Chondrocyte (in vitro differentiated cells): ENCODE results near the gene LDB2. TPM values are rescaled to one million over a fixed set of nuclear protein-coding genes. Genes with fewer than 3 reads are reported as not detected.

Experiments
- DNase-seq: peaks from one replicate; pipeline ENCODE4 v3.0.0; 2021; ENCODE audit warnings: mixed read lengths, low spot score
- H3K27ac Mint-ChIP-seq: one replicate; pipeline ENCODE4 v1.8.0; 2021; ENCODE audit warnings: mild to moderate bottlenecking, moderate library complexity, mixed read lengths; ENCODE audit not compliant: unreplicated experiment
- H3K27me3 Mint-ChIP-seq: 2 replicates; pipeline ENCODE4 v1.8.0; 2021; ENCODE audit warnings: low read depth, mixed read lengths
- H3K36me3 Mint-ChIP-seq: 2 replicates; pipeline ENCODE4 v1.8.0; 2021; ENCODE audit warnings: low read depth, mixed read lengths
- H3K4me1 Mint-ChIP-seq: 2 replicates; pipeline ENCODE4 v1.8.0; 2021; ENCODE audit warnings: low read depth, mild to moderate bottlenecking, mixed read lengths
- H3K4me3 Mint-ChIP-seq: one replicate; pipeline ENCODE4 v1.8.0; 2021; ENCODE audit warnings: mild to moderate bottlenecking, moderate library complexity, mixed read lengths; ENCODE audit not compliant: unreplicated experiment
- H3K9me3 Mint-ChIP-seq: 2 replicates; pipeline ENCODE4 v1.8.0; 2021; ENCODE audit warnings: low read depth, mixed read lengths
- total RNA-seq: library from RNA; stranded (reverse); gene quantifications from 3 replicates; pipeline ENCODE4 v1.2.1, GENCODE V29; 2021
- TF ChIP-seq, protein P1 (sequence below): fragments of 200-600 bp; sonication (generic); IDR thresholded peaks from 2 replicates; pipeline ENCODE4 v1.5.0; 2021; ENCODE audit warnings: antibody characterized with exemption, mild to moderate bottlenecking, moderate library complexity

LDB2 gene
- total RNA-seq, 1 donor from 2014 or later = 2.0 TPM

DNA sequence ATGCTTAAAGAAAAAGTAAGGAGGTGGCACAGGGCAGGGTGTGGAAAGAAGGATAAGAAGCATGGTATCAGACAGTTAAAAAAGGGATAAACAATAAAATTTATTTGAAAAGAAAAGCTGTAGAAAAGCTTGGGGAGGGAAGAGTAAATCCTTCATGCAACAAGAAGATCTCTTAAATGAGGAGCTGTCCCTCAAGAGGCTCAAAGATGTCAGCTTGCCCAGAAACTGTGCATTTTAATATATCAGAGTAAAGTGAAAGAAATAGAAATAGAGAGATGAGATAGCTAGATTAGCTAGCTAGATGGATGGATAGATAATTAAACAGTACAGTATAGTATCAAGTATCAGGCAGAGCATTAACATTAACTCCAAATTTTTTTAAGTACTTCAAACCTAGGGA, 170.3 kb downstream of the LDB2 start:
- Mint-ChIP-seq H3K9me3 (peaks cover 11% of the 10 kb centered on the region), H3K4me3 (no peak overlapping the region), H3K36me3 (no peaks in the 10 kb centered on the region), H3K27me3 (peaks cover 2% of the 10 kb centered on the region), H3K27ac (no peak overlapping the region), H3K4me1 (peaks cover 3% of the 10 kb centered on the region)
- TF ChIP-seq, protein P1, sequence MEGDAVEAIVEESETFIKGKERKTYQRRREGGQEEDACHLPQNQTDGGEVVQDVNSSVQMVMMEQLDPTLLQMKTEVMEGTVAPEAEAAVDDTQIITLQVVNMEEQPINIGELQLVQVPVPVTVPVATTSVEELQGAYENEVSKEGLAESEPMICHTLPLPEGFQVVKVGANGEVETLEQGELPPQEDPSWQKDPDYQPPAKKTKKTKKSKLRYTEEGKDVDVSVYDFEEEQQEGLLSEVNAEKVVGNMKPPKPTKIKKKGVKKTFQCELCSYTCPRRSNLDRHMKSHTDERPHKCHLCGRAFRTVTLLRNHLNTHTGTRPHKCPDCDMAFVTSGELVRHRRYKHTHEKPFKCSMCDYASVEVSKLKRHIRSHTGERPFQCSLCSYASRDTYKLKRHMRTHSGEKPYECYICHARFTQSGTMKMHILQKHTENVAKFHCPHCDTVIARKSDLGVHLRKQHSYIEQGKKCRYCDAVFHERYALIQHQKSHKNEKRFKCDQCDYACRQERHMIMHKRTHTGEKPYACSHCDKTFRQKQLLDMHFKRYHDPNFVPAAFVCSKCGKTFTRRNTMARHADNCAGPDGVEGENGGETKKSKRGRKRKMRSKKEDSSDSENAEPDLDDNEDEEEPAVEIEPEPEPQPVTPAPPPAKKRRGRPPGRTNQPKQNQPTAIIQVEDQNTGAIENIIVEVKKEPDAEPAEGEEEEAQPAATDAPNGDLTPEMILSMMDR = no peak
- DNase-seq = no peak

DNA sequence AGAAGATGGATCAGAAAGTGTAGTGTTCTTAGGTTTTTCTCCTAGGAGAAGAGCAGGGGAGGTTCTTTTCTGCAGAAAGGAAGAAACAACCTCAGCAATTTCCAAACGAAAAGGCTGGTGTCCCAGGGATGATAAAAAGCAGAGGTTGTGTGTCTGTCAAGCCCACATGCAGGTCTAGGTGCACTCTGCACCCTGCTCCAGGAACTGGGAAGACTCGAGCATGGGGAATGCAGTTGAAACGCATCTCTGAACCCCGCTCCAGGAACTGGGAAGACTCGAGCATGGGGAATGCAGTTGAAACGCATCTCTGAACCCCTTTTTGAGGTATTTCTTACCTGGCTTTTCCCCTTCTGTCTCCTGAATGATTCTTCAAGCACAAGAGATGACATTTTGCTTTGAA, 171.2 kb downstream of the LDB2 start:
- Mint-ChIP-seq H3K36me3 (no peaks in the 10 kb centered on the region), H3K4me3 (no peak overlapping the region), H3K27ac (no peak overlapping the region), H3K4me1 (peaks cover 3% of the 10 kb centered on the region), H3K27me3 (peaks cover 2% of the 10 kb centered on the region), H3K9me3 (peaks cover 11% of the 10 kb centered on the region)
- TF ChIP-seq, protein P1 = no peak
- DNase-seq = no peak

DNA sequence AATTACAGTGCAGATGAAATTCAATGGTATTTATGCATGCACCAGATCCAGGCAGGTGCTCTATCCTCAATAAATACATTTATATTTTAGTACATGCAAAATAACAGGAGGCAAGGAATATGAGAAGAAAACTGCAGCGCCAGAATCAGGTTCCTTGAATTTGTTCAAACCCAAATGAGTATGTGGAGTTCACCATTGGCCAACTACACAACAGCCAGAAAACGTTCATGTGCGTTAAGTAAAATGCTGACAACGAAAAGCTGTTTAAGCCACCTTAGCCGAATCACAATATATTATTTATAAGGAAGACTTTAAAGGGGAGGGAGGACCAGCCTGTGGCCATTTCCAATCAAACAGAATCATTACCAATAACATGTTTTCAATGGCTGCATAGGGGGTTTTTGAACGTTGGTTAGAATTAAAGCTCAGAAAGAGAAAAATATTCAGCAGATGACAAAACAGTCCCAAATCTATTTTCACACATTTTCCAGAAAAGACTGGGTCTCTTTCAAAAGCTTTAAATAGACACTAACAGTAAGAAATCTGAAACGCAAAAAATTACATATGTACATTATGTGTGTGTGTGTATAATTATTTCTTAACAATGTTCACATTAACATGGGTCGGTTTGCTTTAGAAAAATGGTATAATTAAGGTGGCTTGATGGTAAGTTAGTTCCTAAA, 171.9 kb downstream of the LDB2 start:
- H3K9me3 Mint-ChIP-seq = peaks cover 11% of the 10 kb centered on the region
- H3K36me3 Mint-ChIP-seq = no peaks in the 10 kb centered on the region
- H3K4me3 Mint-ChIP-seq = no peak overlapping the region
- peaks cover 5% of the 10 kb centered on the region for H3K4me1 Mint-ChIP-seq
- TF ChIP-seq, protein P1 = no peak
- no peak for DNase-seq
- H3K27ac Mint-ChIP-seq = no peak overlapping the region
- H3K27me3 Mint-ChIP-seq = peaks cover 2% of the 10 kb centered on the region

DNA sequence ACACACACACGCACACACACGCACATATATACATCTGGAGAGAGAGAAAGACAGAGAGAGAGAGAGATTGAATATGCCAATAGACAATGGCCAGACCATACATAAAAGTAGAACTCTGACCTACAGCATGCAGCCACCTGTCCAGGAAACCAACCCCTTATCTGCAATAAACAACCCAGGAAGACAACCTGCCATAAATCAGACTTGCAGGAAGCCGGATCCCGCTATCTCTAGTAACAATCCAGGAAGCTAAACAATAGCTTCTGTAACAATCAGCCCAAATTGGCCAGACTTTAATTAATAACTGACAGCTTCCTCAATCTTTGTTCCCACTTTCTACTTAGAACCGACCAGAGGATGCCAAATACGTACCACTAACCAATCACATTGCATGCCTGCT, 173.2 kb downstream of the LDB2 start:
- Mint-ChIP-seq H3K27ac (no peak overlapping the region), H3K4me3 (no peak overlapping the region), H3K36me3 (no peaks in the 10 kb centered on the region), H3K4me1 (peaks cover 4% of the 10 kb centered on the region), H3K9me3 (peaks cover 11% of the 10 kb centered on the region), H3K27me3 (peaks cover 2% of the 10 kb centered on the region)
- DNase-seq = no peak
- TF ChIP-seq, protein P1 = no peak

DNA sequence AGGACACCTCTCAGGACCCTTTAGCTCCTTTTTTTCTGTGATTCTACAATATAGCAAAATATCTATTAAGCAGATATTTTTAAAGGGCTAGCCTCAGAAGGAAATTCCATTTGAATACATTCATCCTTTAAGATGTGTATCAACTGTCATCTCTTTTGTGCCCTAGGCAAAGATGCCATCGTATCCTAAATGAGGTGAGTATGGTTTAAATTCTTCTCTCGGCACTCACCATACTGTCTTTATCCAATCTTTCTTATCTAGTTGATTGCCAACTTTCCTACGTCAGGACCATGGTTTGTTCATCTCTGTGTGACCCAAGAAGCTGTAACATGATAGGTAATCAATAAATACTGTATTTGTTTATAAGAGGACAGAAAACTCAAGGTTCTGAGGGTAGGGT, 176.0 kb downstream of the LDB2 start:
- no peak overlapping the region for H3K27ac Mint-ChIP-seq
- H3K27me3 Mint-ChIP-seq = no peaks in the 10 kb centered on the region
- H3K4me1 Mint-ChIP-seq = peaks cover 11% of the 10 kb centered on the region
- peaks cover 11% of the 10 kb centered on the region for H3K9me3 Mint-ChIP-seq
- no peak for DNase-seq
- TF ChIP-seq, protein P1 = no peak
- no peaks in the 10 kb centered on the region for H3K36me3 Mint-ChIP-seq
- H3K4me3 Mint-ChIP-seq = no peak overlapping the region
